GM12878 (cell line): Measurements from ENCODE around the gene GZMB. TPM values are rescaled to one million over a fixed set of nuclear protein-coding genes. Genes with fewer than 3 reads are reported as not detected.
A peak's percentile ranks its signal among the peaks of the same experiment; 100 is the strongest.

Source experiments
- BACH1 ChIP-seq: fragments of 450-650 bp; IDR thresholded peaks from 2 replicates; pipeline ENCODE4 v1.6.1; 2017; ENCODE audit warnings: mild to moderate bottlenecking, borderline replicate concordance
- BCL11A ChIP-seq: IDR thresholded peaks from 2 replicates; pipeline ENCODE4 v1.6.1; 2011; ENCODE audit warnings: low read depth, low read length
- BHLHE40 ChIP-seq, 2 experiments: fragments of 450-650 bp in 1 of 2; IDR thresholded peaks; 2 replicates each; pipeline ENCODE4 v1.6.1; 2011 to 2017; ENCODE audit warnings: low read depth in 2 of 2, borderline replicate concordance in 1 of 2, improper control_type of control experiment in 1 of 2, low read length in 1 of 2, mild to moderate bottlenecking in 1 of 2
- CBFB ChIP-seq: IDR thresholded peaks from 2 replicates; pipeline ENCODE4 v1.6.1; 2016; ENCODE audit warnings: antibody characterized with exemption, low read depth
- CHD1 ChIP-seq: IDR thresholded peaks from 2 replicates; pipeline ENCODE4 v1.6.1; 2012; ENCODE audit warnings: low read depth, low read length, improper control_type of control experiment
- E2F8 ChIP-seq: fragments of 450-650 bp; IDR thresholded peaks from 2 replicates; pipeline ENCODE4 v1.6.1; 2018; ENCODE audit warnings: mild to moderate bottlenecking, low read depth, moderate library complexity; ENCODE audit not compliant: partially characterized antibody
- GABPA ChIP-seq: IDR thresholded peaks from 2 replicates; pipeline ENCODE4 v1.6.1; 2014; ENCODE audit warnings: antibody characterized with exemption, low read depth, mild to moderate bottlenecking, inconsistent platforms
- HDAC6 ChIP-seq: fragments of 200-600 bp; sonication (generic); IDR thresholded peaks from one replicate; pipeline ENCODE4 v1.8.0; 2017; ENCODE audit warnings: antibody characterized with exemption; ENCODE audit not compliant: unreplicated experiment
- IRF3 ChIP-seq: fragments of 450-650 bp; IDR thresholded peaks from 2 replicates; pipeline ENCODE4 v1.6.1; 2014; ENCODE audit warnings: mild to moderate bottlenecking
- IRF4 ChIP-seq: IDR thresholded peaks from 2 replicates; pipeline ENCODE4 v1.6.1; 2011; ENCODE audit warnings: low read depth, low read length
- KLF5 ChIP-seq: fragments of 450-650 bp; IDR thresholded peaks from 2 replicates; pipeline ENCODE4 v1.6.1; 2014; ENCODE audit warnings: mild to moderate bottlenecking; ENCODE audit not compliant: partially characterized antibody
- MTA3 ChIP-seq: IDR thresholded peaks from 2 replicates; pipeline ENCODE4 v1.6.1; 2012; ENCODE audit warnings: low read length, inconsistent platforms, borderline replicate concordance
- NBN ChIP-seq: fragments of 450-650 bp; IDR thresholded peaks from 2 replicates; pipeline ENCODE4 v1.6.1; 2016
- NR2C1 ChIP-seq: fragments of 450-650 bp; IDR thresholded peaks from 2 replicates; pipeline ENCODE4 v1.6.1; 2017; ENCODE audit warnings: antibody characterized with exemption, mild to moderate bottlenecking, moderate library complexity
- POLR2AphosphoS5 ChIP-seq: IDR thresholded peaks from 2 replicates; pipeline ENCODE4 v1.6.1; 2011; ENCODE audit warnings: mild to moderate bottlenecking, low read length, inconsistent platforms
- SIX5 ChIP-seq: IDR thresholded peaks from 2 replicates; pipeline ENCODE4 v1.6.1; 2011; ENCODE audit warnings: mild to moderate bottlenecking, low read depth, low read length, moderate library complexity; ENCODE audit not compliant: severe bottlenecking
- USF2 ChIP-seq: IDR thresholded peaks from 2 replicates; pipeline ENCODE4 v1.6.1; 2011; ENCODE audit warnings: low read depth, low read length, improper control_type of control experiment, borderline replicate concordance
- ZBED1 ChIP-seq: IDR thresholded peaks from 2 replicates; pipeline ENCODE4 v1.6.1; 2016; ENCODE audit warnings: borderline replicate concordance
- ZBTB33 ChIP-seq: fragments of 450-650 bp; IDR thresholded peaks from 2 replicates; pipeline ENCODE4 v1.6.1; 2017; ENCODE audit warnings: mild to moderate bottlenecking
- ZNF274 ChIP-seq: IDR thresholded peaks from one replicate; pipeline ENCODE4 v1.8.0; 2011; ENCODE audit not compliant: insufficient read length, insufficient read depth
- ZZZ3 ChIP-seq: IDR thresholded peaks from 2 replicates; pipeline ENCODE4 v1.6.1; 2011; ENCODE audit warnings: low read depth; ENCODE audit not compliant: control insufficient read depth, insufficient read length
- polyA plus RNA-seq, 11 experiments: library from polyadenylated mRNA; depleted of rRNA in 4 of 11; unstranded in 6 of 11; stranded (reverse) in 5 of 11; fragments of >200 nt; fragmentation: Nextera tagmentation in 4 of 11; fragmentation: Illumina TruSeq in 1 of 11; extraction: Ambion mirVana in 4 of 11; extraction: Trizol in 1 of 11; gene quantifications; 1 replicate in 1 of 11; 2 replicates in 10 of 11; pipeline versions ENCODE4 v1.2.1 to v1.2.3, GENCODE V29; 2011 to 2016; ENCODE audit warnings: inconsistent platforms in 2 of 11, missing spikeins in 2 of 11, low read depth in 1 of 11
- total RNA-seq, 4 experiments: library from RNA; depleted of rRNA in 3 of 4; stranded (reverse); fragments of >200 nt in 3 of 4; fragmentation: Illumina TruSeq in 1 of 4; extraction: Trizol in 1 of 4; gene quantifications; 2 replicates each; pipeline versions ENCODE4 v1.2.1 to v1.2.3, GENCODE V29; 2013 to 2021

The GZMB gene
- total and polyA plus RNA-seq, 10 of the 15 experiments (the other 5 are each of a cell fraction or from before 2014, with no cell fraction given): 0.19 to 0.87 (median 0.38) TPM; not detected in 7

- TF ChIP-seq E2F8 (no peak), ZBED1 (no peak), HDAC6 (no peak), SIX5 (no peak), BACH1 (no peak), MTA3 (no peak), NR2C1 (no peak), GABPA (0 out of 2 replicates have a peak, but pooled peaks have one; percentile 13), ZNF274 (no peak), POLR2AphosphoS5 (peak; percentile 46; the same call in 1 of the 2 replicates), IRF3 (no peak), IRF4 (0 out of 2 replicates have a peak, but pooled peaks have one; percentile 17), BCL11A (0 out of 2 replicates have a peak, but pooled peaks have one; percentile 2), ZZZ3 (no peak), NBN (no peak), BHLHE40 (IDR thresholded peaks at IDR 0.05; ENCODE audit: borderline replicate concordance in 1 of 2, low read depth in 2 of 2, low read length in 1 of 2) (no peak), CBFB (no peak), ZBTB33 (no peak), USF2 (no peak), CHD1 (no peak), KLF5 (no peak)
Observed at GRCh38 chr14:24674204-24674970, 40.4 kb upstream of the GZMB start (continued).
